Measurements from ENCODE around the gene TNIP2. TPM values are rescaled to one million over a fixed set of nuclear protein-coding genes. Genes with fewer than 3 reads are reported as not detected.

The TNIP2 gene
- total RNA-seq, 4 donors from 2014 or later = 135 to 255 (median 145) TPM

DNA sequence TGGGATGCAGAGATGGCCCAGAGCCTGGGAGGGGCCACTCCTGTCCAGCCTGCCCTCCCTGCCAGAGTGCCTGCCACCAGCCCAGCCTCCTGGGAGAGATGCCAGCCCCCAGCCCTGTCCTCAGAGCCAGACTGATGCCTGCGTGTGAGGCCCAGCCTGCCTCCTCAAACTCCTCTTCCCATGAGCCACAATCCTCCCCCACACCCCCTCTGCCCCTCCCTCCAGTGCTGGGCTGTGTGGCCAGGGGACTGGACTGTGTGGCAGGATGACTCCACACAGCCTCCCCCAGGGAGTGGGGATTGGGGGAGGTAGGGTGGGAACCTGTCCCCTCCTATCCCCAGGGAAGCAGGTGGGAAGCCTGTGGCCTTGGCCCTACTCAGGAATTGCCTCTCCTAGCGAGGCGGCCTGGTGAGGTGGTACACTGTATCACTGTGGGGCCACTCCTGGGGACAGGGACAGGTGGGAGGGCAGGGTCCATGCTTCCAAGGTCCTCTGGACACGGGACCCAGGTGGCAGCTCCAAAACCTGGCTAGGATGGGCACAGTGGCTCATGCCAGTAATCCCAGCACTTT lies 32.5 kb upstream of the TNIP2 start:
- Histone ChIP-seq H3K4me1 (peaks cover 0 to 41% (median 24%) of the 10 kb centered on the region in 4 donors), H3K9me3 (no peaks in the 10 kb centered on the region), H3K36me3 (no peaks in the 10 kb centered on the region), H3K4me3 (no peak overlapping the region), H3K27me3 (no peaks in the 10 kb centered on the region), H3K27ac (peak overlapping the region in 3 of 4 donors; percentile 59 to 79 (median 79))
- TF ChIP-seq, protein P1, sequence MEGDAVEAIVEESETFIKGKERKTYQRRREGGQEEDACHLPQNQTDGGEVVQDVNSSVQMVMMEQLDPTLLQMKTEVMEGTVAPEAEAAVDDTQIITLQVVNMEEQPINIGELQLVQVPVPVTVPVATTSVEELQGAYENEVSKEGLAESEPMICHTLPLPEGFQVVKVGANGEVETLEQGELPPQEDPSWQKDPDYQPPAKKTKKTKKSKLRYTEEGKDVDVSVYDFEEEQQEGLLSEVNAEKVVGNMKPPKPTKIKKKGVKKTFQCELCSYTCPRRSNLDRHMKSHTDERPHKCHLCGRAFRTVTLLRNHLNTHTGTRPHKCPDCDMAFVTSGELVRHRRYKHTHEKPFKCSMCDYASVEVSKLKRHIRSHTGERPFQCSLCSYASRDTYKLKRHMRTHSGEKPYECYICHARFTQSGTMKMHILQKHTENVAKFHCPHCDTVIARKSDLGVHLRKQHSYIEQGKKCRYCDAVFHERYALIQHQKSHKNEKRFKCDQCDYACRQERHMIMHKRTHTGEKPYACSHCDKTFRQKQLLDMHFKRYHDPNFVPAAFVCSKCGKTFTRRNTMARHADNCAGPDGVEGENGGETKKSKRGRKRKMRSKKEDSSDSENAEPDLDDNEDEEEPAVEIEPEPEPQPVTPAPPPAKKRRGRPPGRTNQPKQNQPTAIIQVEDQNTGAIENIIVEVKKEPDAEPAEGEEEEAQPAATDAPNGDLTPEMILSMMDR (IDR thresholded peaks at IDR 0.05) = no peak
- TF ChIP-seq POLR2A (IDR thresholded peaks at IDR 0.05) = no peak
- peak in 1 of 3 donors; percentile 46 for DNase-seq

DNA sequence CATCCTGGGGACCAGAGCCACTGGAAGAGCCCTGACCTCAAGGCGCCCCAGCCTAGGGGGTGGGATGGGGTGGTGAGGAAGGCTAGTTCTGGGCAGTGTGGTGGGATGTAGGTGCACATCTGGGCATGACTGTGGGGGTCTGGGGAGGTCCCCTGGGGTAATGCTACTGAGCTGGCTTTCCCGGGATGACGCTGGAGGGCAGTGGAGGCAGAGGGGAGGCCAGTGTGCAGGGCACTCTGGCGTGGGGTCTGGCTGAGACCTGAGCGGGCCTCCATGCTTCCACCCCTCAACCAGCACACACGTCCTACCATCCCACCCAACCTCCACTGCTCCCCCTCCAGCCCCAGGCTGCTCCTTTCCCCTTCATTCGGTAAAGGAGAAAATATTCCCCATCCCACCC lies 32.0 kb upstream of the TNIP2 start:
- Histone ChIP-seq H3K27me3 (no peaks in the 10 kb centered on the region), H3K4me1 (peaks cover 0 to 36% (median 24%) of the 10 kb centered on the region in 4 donors), H3K36me3 (no peaks in the 10 kb centered on the region), H3K27ac (peak overlapping the region; percentile 59 to 79 (median 70)), H3K4me3 (no peak overlapping the region), H3K9me3 (no peaks in the 10 kb centered on the region)
- DNase-seq = no peak
- TF ChIP-seq, protein P1 (IDR thresholded peaks at IDR 0.05) = no peak
- TF ChIP-seq POLR2A (IDR thresholded peaks at IDR 0.05) = no peak

DNA sequence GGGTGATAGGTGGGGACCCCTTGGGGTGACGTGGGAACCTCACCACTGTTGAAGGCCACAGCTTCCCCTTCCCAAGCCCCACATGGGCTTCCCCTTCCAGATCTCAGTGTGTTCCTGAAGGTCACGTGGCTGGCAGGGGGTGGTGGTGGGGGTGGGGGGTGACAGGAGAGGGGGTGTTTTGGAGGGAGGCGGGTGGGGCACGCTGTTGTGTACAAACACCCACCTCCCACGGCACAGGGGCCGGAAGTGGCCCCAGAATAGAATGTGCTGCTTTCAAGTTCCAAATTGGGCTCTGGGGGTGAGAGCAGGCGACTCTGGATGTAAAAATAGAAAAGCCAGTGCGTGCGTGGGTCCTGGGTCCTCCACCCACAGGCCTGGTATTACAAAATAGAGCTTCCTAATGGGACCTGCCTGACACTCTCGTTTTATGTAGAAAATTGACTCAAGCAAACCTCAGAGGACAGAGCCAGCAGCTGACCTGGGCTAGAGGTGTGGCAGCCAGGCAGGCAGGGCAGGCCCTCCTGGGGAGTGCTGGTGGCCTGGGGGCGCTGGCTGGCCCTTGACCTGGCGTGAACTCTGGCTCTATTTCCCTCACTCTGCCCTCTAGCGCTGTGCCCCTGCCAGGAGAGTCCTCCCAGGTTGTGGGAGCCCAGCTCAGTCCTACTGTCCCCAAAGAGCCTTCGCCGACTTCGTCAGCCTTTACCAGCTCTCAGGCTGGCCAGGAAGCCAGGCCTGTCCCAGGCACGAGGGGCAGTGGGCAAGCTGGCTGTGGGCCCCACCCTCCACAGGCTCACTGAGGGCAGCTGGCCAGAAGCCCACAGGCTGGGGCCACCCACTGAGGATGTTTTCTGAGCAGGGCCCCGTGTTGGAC lies 31.3 kb upstream of the TNIP2 start:
- peak in 2 of 3 donors; percentile 82 to 88 for DNase-seq
- Histone ChIP-seq H3K9me3 (no peaks in the 10 kb centered on the region), H3K36me3 (no peaks in the 10 kb centered on the region), H3K4me1 (peaks cover 0 to 31% (median 22%) of the 10 kb centered on the region in 4 donors), H3K4me3 (no peak overlapping the region), H3K27me3 (no peaks in the 10 kb centered on the region), H3K27ac (peak overlapping the region; percentile 59 to 79 (median 70))
- no peak for TF ChIP-seq POLR2A (IDR thresholded peaks at IDR 0.05)
- TF ChIP-seq, protein P1 (IDR thresholded peaks at IDR 0.05) = no peak

DNA sequence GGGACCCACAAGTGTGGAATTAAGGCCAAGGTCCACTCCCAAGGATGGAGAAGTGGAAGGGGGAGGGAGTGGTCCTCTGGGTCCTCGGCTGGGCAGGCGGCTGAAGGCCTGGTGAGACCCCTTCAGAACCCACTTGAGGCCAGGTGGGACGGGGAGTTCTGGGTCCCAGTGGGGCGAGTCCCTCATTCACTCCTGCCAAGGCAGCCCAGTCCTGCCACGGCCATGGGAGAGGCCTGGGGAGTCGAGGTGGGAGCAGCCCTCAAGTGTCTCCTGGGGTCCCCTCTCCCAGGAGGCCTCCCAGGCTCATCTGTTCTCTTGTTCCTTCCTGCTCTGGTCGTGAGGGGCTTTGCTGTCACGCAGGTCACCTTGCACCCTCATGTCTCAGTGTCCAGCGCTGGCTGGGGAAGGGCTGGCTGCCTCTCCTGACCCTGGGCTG lies 30.7 kb upstream of the TNIP2 start:
- H3K4me1 ChIP-seq = peaks cover 0 to 28% (median 20%) of the 10 kb centered on the region in 4 donors
- no peak for TF ChIP-seq POLR2A (IDR thresholded peaks at IDR 0.05)
- TF ChIP-seq, protein P1 (IDR thresholded peaks at IDR 0.05) = no peak
- H3K9me3 ChIP-seq = no peaks in the 10 kb centered on the region
- DNase-seq = no peak
- no peaks in the 10 kb centered on the region for H3K27me3 ChIP-seq
- H3K36me3 ChIP-seq = no peaks in the 10 kb centered on the region
- H3K27ac ChIP-seq = peak overlapping the region; percentile 59 to 79 (median 63)
- H3K4me3 ChIP-seq = no peak overlapping the region

DNA sequence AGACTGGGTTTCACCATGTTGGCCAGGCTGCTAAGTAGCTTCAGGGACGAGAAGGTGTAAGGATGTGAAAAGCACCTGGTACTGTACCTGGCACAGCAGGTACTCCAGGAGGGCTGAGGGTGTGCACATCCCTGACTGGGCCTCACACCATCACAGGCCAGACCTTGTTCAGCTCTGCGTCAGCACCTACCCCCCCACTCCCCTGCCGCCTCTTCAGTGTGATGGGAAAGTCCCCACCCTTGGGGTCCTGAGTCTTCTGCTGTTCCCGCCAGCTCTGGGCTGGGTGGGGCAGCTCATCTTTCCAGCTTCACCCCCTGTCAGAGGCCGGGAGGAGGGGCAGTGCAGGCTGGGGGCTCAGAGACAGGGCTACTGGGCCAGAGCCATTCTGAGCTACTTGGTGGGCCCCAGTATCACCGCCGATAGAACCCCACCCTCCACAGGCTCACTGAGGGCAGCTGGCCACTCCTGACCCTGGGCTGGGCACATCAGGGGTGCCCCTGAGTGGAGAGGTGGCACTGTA lies 30.1 kb upstream of the TNIP2 start:
- H3K4me3 ChIP-seq = no peak overlapping the region
- TF ChIP-seq, protein P1 (IDR thresholded peaks at IDR 0.05) = no peak
- TF ChIP-seq POLR2A (IDR thresholded peaks at IDR 0.05) = no peak
- no peaks in the 10 kb centered on the region for H3K9me3 ChIP-seq
- H3K27ac ChIP-seq = peak overlapping the region in 3 of 4 donors; percentile 59 to 79 (median 64)
- H3K27me3 ChIP-seq = no peaks in the 10 kb centered on the region
- peaks cover 0 to 28% (median 18%) of the 10 kb centered on the region in 4 donors for H3K4me1 ChIP-seq
- H3K36me3 ChIP-seq = no peaks in the 10 kb centered on the region
- peak in 2 of 3 donors; percentile 52 to 61 for DNase-seq

All from Peyer's patch (tissue), 4 donors.